OCI-LY7 (cell line): ENCODE data around the gene CRYBA1. TPM values are rescaled to one million over a fixed set of nuclear protein-coding genes. Genes with fewer than 3 reads are reported as not detected.

Source experiments
- BruUV-seq: library from RNA; stranded (reverse); fragments of 400-500 nt; replicated peaks from 2 replicates; lab custom pipeline; 2021; lab: Mats Ljungman, UMichigan
- CTCF ChIA-PET: fragments of 300-600 bp; sonication (Branson Sonifier 250); formaldehyde crosslinking; loops from one replicate; lab custom pipeline; 2022; ENCODE audit warnings: antibody characterized with exemption; ENCODE audit not compliant: unreplicated experiment; lab: Charles Lee
- POLR2A ChIA-PET: fragments of 300-600 bp; sonication (Branson Sonifier 250); formaldehyde crosslinking; loops from one replicate; lab custom pipeline; 2022; ENCODE audit warnings: antibody characterized with exemption; lab: Charles Lee
- DNase-seq: peaks from one replicate; pipeline ENCODE4 v3.0.0-alpha.2; 2015; ENCODE audit warnings: low spot score
- H2AFZ ChIP-seq: fragments of 200-600 bp; sonication (generic), shearing (Covaris generic); 2 replicates; pipeline ENCODE4 v1.6.1; 2014; ENCODE audit warnings: mild to moderate bottlenecking, antibody characterized with exemption, low read length, moderate library complexity
- H3K27ac ChIP-seq: fragments of 200-600 bp; sonication (generic); 2 replicates; pipeline ENCODE4 v1.5.1; 2014; ENCODE audit warnings: mixed run types, low read depth, mild to moderate bottlenecking, moderate library complexity, low read length, inconsistent platforms; ENCODE audit not compliant: poor library complexity, severe bottlenecking
- H3K36me3 ChIP-seq: fragments of 200-600 bp; sonication (generic); 2 replicates; pipeline ENCODE4 v1.6.1; 2014; ENCODE audit warnings: mild to moderate bottlenecking, antibody characterized with exemption, low read length, moderate library complexity, mixed read lengths; ENCODE audit not compliant: insufficient read depth
- H3K4me1 ChIP-seq: fragments of 200-600 bp; sonication (generic); 2 replicates; pipeline ENCODE4 v1.5.1; 2014; ENCODE audit warnings: mild to moderate bottlenecking, low read length; ENCODE audit not compliant: insufficient read depth, poor library complexity, severe bottlenecking
- H3K4me2 ChIP-seq: fragments of 200-600 bp; sonication (generic); 2 replicates; pipeline ENCODE4 v1.6.1; 2014; ENCODE audit warnings: mild to moderate bottlenecking, low read length
- H3K4me3 ChIP-seq: fragments of 200-600 bp; sonication (generic); 2 replicates; pipeline ENCODE4 v1.5.1; 2014; ENCODE audit warnings: mild to moderate bottlenecking, low read depth, low read length; ENCODE audit not compliant: poor library complexity, severe bottlenecking
- H3K79me2 ChIP-seq: fragments of 200-600 bp; sonication (generic); 2 replicates; pipeline ENCODE4 v1.6.1; 2016; ENCODE audit warnings: low read depth, mild to moderate bottlenecking, low read length, moderate library complexity, mixed read lengths; ENCODE audit not compliant: insufficient read depth
- H3K9me2 ChIP-seq: fragments of 200-600 bp; sonication (generic); 2 replicates; pipeline ENCODE4 v1.6.1; 2016; ENCODE audit warnings: mild to moderate bottlenecking, low read length, mixed read lengths; ENCODE audit not compliant: insufficient read depth
- H3K9me3 ChIP-seq: fragments of 200-600 bp; sonication (generic); 2 replicates; pipeline ENCODE4 v1.6.1; 2014; ENCODE audit warnings: mild to moderate bottlenecking, mixed run types, low read length, mixed read lengths
- H4K20me1 ChIP-seq: fragments of 200-600 bp; sonication (generic); 2 replicates; pipeline ENCODE4 v1.6.1; 2014; ENCODE audit warnings: mild to moderate bottlenecking, antibody characterized with exemption, low read length, moderate library complexity, mixed read lengths; ENCODE audit not compliant: insufficient read depth
- EZH2phosphoT487 ChIP-seq: fragments of 200-600 bp; sonication (generic); IDR thresholded peaks from 2 replicates; pipeline ENCODE4 v1.6.1; 2018; ENCODE audit warnings: low read depth, borderline replicate concordance, mild to moderate bottlenecking, mixed run types, antibody characterized with exemption, low read length, moderate library complexity, mixed read lengths
- intact Hi-C: fragments of 100-400 bp; cut with micrococcal nuclease; formaldehyde crosslinking; loops from one replicate; pipeline ENCODE4 v1.10.0; 2022; ENCODE audit not compliant: unreplicated experiment
- total RNA-seq, 2 experiments: library from RNA; depleted of rRNA in 1 of 2; stranded (reverse); fragments of >200 nt in 1 of 2; shearing (Covaris generic) in 1 of 2; gene quantifications; 2 replicates each; pipeline ENCODE4 v1.2.3, GENCODE V29; 2014 to 2022
- TF ChIP-seq, protein P1 (sequence below): fragments of 200-600 bp; sonication (generic); conservative IDR thresholded peaks from 2 replicates; pipeline ENCODE4 v1.5.1; 2014; ENCODE audit warnings: mild to moderate bottlenecking, antibody characterized with exemption, low read length, moderate library complexity, mixed read lengths

Gene CRYBA1
- total RNA-seq, 2 experiments from 2014 or later: not detected

DNA sequence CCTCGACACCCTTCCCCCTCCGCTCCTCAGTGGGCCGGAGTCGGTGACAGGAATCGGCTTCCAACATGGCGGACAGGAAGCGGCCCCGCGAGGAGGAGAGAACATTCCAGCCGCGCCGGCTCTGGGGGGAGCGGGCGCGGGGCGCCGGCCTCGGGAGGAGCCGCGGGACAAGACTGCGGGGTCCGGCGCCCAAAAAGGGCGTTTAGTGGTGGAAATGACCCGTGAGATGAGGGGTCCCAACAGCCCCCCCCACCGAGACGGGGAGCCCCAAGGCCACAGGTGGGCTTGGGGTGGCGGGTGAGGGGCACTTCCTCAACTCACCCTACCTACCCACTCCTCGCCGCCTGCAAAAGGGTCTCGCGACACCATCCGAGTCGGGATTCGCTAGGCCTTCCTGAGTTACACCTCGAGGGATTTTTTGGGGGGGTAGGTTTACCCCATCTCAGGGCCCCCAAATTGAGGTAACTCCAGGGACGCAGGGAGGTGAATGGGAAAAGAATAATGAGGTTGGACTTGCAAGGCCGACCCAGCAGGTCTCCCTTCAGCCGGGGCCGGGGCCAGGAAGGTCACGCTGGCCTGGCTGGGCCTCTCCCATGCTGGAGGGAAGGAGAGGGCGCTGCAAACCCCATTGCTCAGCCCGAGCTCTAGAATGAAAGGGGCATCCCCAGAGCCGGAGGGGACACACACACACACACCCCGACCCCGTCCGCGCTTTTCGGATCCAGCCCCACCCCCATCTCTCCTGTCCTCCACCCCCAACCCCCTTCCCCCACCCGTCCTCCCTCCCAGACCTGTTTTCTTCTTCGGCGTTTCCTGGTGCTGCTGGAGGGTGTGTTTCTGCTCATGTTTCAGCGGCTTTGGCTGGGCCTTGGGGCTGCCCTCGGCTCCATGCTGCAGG is 46.6 kb downstream of the CRYBA1 start:
- BruUV-seq: TSS peak; percentile 42
- POLR2A ChIA-PET: interaction anchor here (0.5 to 1.3 kb wide), 10 partner anchors 10 to 621 kb away, joined by 3 to 6 read pairs (median 4); no protein-coding TSS in a partner anchor
- TF ChIP-seq, protein P1, sequence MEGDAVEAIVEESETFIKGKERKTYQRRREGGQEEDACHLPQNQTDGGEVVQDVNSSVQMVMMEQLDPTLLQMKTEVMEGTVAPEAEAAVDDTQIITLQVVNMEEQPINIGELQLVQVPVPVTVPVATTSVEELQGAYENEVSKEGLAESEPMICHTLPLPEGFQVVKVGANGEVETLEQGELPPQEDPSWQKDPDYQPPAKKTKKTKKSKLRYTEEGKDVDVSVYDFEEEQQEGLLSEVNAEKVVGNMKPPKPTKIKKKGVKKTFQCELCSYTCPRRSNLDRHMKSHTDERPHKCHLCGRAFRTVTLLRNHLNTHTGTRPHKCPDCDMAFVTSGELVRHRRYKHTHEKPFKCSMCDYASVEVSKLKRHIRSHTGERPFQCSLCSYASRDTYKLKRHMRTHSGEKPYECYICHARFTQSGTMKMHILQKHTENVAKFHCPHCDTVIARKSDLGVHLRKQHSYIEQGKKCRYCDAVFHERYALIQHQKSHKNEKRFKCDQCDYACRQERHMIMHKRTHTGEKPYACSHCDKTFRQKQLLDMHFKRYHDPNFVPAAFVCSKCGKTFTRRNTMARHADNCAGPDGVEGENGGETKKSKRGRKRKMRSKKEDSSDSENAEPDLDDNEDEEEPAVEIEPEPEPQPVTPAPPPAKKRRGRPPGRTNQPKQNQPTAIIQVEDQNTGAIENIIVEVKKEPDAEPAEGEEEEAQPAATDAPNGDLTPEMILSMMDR: no peak
- no peak for TF ChIP-seq EZH2phosphoT487
- peaks cover 27% of the 10 kb centered on the region for H3K4me1 ChIP-seq
- H3K9me2 ChIP-seq: no peaks in the 10 kb centered on the region
- H3K9me3 ChIP-seq: no peaks in the 10 kb centered on the region
- peak; percentile 76 for DNase-seq
- H2AFZ ChIP-seq: no peak overlapping the region
- peak overlapping the region; percentile 88 for H3K27ac ChIP-seq
- peaks cover 34% of the 10 kb centered on the region for H4K20me1 ChIP-seq
- peaks cover 43% of the 10 kb centered on the region for H3K36me3 ChIP-seq
- intact Hi-C loops: no loop called here
- H3K4me2 ChIP-seq: peak overlapping the region; percentile 76
- CTCF ChIA-PET: interaction anchor here (1.0 kb wide), 1 partner anchor 10 kb away, joined by 3 read pairs; no protein-coding TSS in a partner anchor
- peak overlapping the region; percentile 95 for H3K4me3 ChIP-seq
- peaks cover 58% of the 10 kb centered on the region for H3K79me2 ChIP-seq

DNA sequence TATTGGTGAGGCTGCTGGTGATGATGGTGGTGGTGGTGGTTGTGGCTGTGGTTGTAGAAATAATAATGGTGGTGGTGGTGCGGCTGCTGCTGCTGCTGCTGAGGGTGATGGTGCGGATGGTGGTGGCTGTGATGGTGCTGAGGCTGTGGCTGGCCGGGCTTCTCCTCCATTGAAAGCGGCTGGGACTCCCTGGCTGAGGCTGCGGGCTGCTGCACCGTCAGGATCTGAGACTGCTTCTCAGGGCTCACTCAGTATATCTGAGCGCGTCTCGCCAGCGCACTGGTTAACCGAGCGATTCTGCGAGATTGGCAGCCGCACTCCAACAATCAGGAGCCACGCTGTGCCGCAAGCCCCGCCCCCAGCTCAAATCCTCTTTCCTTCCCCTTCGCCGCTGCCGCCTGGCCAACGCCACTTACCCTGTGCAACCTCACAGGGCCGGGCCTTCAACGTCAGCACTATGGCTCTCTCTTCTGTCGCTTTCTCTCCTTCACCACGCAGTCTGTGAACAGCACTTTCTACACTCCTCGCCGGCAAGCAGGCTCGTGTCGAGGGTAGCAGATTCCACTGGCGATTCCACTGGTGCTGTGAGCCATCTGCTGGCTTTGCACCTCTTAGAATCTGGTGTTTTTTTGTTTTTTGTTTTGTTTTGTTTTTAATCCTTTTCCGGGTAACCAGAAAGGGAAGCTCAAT is 47.4 kb downstream of the CRYBA1 start, which contains the start of gene NUFIP2:
NUFIP2 (minus strand) TSS at position 259 of the 690 bp plus-strand sequence; CDS start at position 170, 89 bp downstream.
- ChIA-PET POLR2A (interaction anchor here (0.6 to 1.3 kb wide), 11 partner anchors 9 to 1584 kb away, joined by 3 to 6 read pairs (median 3); no protein-coding TSS in a partner anchor), CTCF (interaction anchor here (1.0 kb wide), 1 partner anchor 11 kb away, joined by 3 read pairs; no protein-coding TSS in a partner anchor)
- H4K20me1 ChIP-seq: peaks cover 26% of the 10 kb centered on the region
- H3K36me3 ChIP-seq: peaks cover 35% of the 10 kb centered on the region
- peak within 1 kb of the TSS; percentile 86 for H3K4me2 ChIP-seq
- TF ChIP-seq, protein P1: no peak
- TF ChIP-seq EZH2phosphoT487: no peak
- no peaks in the 10 kb centered on the region for H3K9me2 ChIP-seq
- no peaks in the 10 kb centered on the region for H3K9me3 ChIP-seq
- intact Hi-C loops: loop anchor here (1.0 kb wide), 1 partner anchor 296 kb away; no protein-coding TSS in a partner anchor
- peak within 1 kb of the TSS; percentile 97 for H2AFZ ChIP-seq
- peak within 1 kb of the TSS; percentile 95 for H3K4me3 ChIP-seq
- BruUV-seq: no TSS peak
- H3K4me1 ChIP-seq: peaks cover 23% of the 10 kb centered on the region
- peaks cover 50% of the 10 kb centered on the region for H3K79me2 ChIP-seq
- peak; percentile 99 for DNase-seq
- peak within 1 kb of the TSS; percentile 88 for H3K27ac ChIP-seq
